MM.1S (cell line): ENCODE results near the gene COL3A1.

ENCODE experiments used
- DNase-seq: peaks from one replicate; pipeline ENCODE4 v3.0.0-alpha.2; 2015
- H2AFZ ChIP-seq: fragments of 300-600 bp; sonication (generic); 2 replicates; pipeline ENCODE4 v1.6.0; 2016; ENCODE audit warnings: antibody characterized with exemption, low read length
- H3F3A ChIP-seq: fragments of 300-600 bp; sonication (generic); 2 replicates; pipeline ENCODE4 v1.6.1; 2016; ENCODE audit warnings: mild to moderate bottlenecking, antibody characterized with exemption, low read length, moderate library complexity, mixed read lengths; ENCODE audit not compliant: insufficient read depth
- H3K27ac ChIP-seq: fragments of 300-600 bp; sonication (generic); 2 replicates; pipeline ENCODE4 v1.5.1; 2016; ENCODE audit warnings: mild to moderate bottlenecking, low read length
- H3K27me3 ChIP-seq: fragments of 300-600 bp; sonication (generic); replicated peaks from 2 replicates; pipeline ENCODE4 v1.6.0; 2016; ENCODE audit warnings: low read length; ENCODE audit not compliant: insufficient read depth
- H3K36me3 ChIP-seq: fragments of 300-600 bp; sonication (generic); replicated peaks from 2 replicates; pipeline ENCODE4 v1.6.1; 2016; ENCODE audit warnings: mild to moderate bottlenecking, low read length, mixed read lengths; ENCODE audit not compliant: insufficient read depth
- H3K4me1 ChIP-seq: fragments of 300-600 bp; sonication (generic); 2 replicates; pipeline ENCODE4 v1.6.1; 2016; ENCODE audit warnings: low read length, mixed read lengths
- H3K4me2 ChIP-seq: fragments of 300-600 bp; sonication (generic); 2 replicates; pipeline ENCODE4 v1.6.0; 2016; ENCODE audit warnings: low read depth, low read length
- H3K4me3 ChIP-seq: fragments of 300-600 bp; sonication (generic); 2 replicates; pipeline ENCODE4 v1.5.1; 2016; ENCODE audit warnings: low read length, mixed read lengths
- H3K79me2 ChIP-seq: fragments of 300-600 bp; sonication (generic); 2 replicates; pipeline ENCODE4 v1.6.1; 2016; ENCODE audit warnings: mixed run types, low read length, mixed read lengths
- H3K9ac ChIP-seq: fragments of 300-600 bp; sonication (generic); 2 replicates; pipeline ENCODE4 v1.6.1; 2016; ENCODE audit warnings: low read length, mixed read lengths
- H3K9me2 ChIP-seq: fragments of 300-600 bp; sonication (generic); replicated peaks from 2 replicates; pipeline ENCODE4 v1.6.1; 2016; ENCODE audit warnings: mild to moderate bottlenecking, low read length, mixed read lengths; ENCODE audit not compliant: insufficient read depth
- H3K9me3 ChIP-seq: fragments of 300-600 bp; sonication (generic); replicated peaks from 2 replicates; pipeline ENCODE4 v1.6.1; 2016; ENCODE audit warnings: mild to moderate bottlenecking, low read length, mixed read lengths; ENCODE audit not compliant: insufficient read depth
- H4K20me1 ChIP-seq: fragments of 300-600 bp; sonication (generic); 2 replicates; pipeline ENCODE4 v1.6.1; 2016; ENCODE audit warnings: mild to moderate bottlenecking, low read length, moderate library complexity, mixed read lengths; ENCODE audit not compliant: insufficient read depth
- EZH2 ChIP-seq: fragments of 300-600 bp; sonication (generic); optimal IDR thresholded peaks from 2 replicates; pipeline ENCODE3; 2017; ENCODE audit warnings: low read depth, mild to moderate bottlenecking, antibody characterized with exemption, low read length, mixed read lengths
- EZH2phosphoT487 ChIP-seq: fragments of 300-600 bp; sonication (generic); IDR thresholded peaks from 2 replicates; pipeline ENCODE4 v1.6.1; 2018; ENCODE audit warnings: antibody characterized with exemption, low read length
- TF ChIP-seq, protein P1 (sequence below): fragments of 300-600 bp; sonication (generic); IDR thresholded peaks from 2 replicates; pipeline ENCODE4 v1.5.1; 2016; ENCODE audit warnings: antibody characterized with exemption, low read length, mixed read lengths

The COL3A1 gene

DNA sequence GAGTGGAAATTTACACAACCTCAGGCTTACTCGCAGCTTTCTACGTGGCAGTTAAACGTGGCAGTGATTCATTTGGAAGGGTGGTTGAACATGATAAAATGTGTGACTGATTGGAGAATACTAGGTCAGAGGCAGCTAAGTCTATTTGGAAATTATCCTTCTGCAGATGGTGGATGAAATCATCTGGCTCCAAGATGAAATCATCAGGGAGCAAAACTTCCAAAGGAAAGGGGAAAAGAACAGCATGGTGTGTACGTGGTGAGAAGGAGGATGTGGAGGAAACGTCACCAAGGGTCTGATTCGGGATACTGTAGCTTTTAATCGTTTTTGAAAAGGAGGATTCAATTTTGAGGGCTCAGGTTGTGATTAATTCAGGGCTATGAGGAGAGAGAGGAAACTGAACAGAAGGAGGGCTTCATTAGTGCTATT is 47.9 kb downstream of the COL3A1 start:
- H3K9me3 ChIP-seq = no peaks in the 10 kb centered on the region
- no peaks in the 10 kb centered on the region for H3K4me1 ChIP-seq
- no peak overlapping the region for H3K4me3 ChIP-seq
- H2AFZ ChIP-seq = no peak overlapping the region
- no peaks in the 10 kb centered on the region for H3F3A ChIP-seq
- no peaks in the 10 kb centered on the region for H3K79me2 ChIP-seq
- no peaks in the 10 kb centered on the region for H3K9me2 ChIP-seq
- H3K27ac ChIP-seq = no peak overlapping the region
- H3K27me3 ChIP-seq = no peaks in the 10 kb centered on the region
- H3K36me3 ChIP-seq = no peaks in the 10 kb centered on the region
- TF ChIP-seq, protein P1, sequence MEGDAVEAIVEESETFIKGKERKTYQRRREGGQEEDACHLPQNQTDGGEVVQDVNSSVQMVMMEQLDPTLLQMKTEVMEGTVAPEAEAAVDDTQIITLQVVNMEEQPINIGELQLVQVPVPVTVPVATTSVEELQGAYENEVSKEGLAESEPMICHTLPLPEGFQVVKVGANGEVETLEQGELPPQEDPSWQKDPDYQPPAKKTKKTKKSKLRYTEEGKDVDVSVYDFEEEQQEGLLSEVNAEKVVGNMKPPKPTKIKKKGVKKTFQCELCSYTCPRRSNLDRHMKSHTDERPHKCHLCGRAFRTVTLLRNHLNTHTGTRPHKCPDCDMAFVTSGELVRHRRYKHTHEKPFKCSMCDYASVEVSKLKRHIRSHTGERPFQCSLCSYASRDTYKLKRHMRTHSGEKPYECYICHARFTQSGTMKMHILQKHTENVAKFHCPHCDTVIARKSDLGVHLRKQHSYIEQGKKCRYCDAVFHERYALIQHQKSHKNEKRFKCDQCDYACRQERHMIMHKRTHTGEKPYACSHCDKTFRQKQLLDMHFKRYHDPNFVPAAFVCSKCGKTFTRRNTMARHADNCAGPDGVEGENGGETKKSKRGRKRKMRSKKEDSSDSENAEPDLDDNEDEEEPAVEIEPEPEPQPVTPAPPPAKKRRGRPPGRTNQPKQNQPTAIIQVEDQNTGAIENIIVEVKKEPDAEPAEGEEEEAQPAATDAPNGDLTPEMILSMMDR = no peak
- TF ChIP-seq EZH2 = no peak
- DNase-seq = no peak
- no peaks in the 10 kb centered on the region for H4K20me1 ChIP-seq
- no peak overlapping the region for H3K4me2 ChIP-seq
- no peak overlapping the region for H3K9ac ChIP-seq

DNA sequence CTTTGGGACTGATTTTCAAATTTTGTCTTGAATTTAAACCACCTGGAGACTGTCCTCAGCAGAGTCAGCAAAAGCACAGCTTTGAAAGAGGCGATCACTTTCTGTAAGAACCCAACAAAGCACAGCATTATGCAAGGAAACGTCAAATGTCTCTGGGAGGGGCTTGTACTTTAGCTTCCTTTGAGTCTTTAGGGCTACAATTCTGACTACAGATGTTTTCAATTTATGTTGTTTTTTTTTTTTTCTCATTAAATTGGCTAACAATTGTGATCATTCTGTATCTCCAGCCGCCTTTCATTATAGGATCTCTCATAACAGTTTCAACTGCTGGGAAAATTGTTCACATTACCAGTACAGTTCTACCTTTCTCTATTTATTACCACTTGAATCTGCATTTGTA is 48.3 kb downstream of the COL3A1 start:
- Histone ChIP-seq H3K27ac (no peak overlapping the region), H3K27me3 (no peaks in the 10 kb centered on the region), H3K4me2 (no peak overlapping the region), H4K20me1 (no peaks in the 10 kb centered on the region), H3K36me3 (no peaks in the 10 kb centered on the region), H3K9me2 (no peaks in the 10 kb centered on the region), H3K4me3 (no peak overlapping the region), H3F3A (no peaks in the 10 kb centered on the region), H3K4me1 (no peaks in the 10 kb centered on the region), H3K79me2 (no peaks in the 10 kb centered on the region), H3K9me3 (no peaks in the 10 kb centered on the region), H3K9ac (no peak overlapping the region), H2AFZ (no peak overlapping the region)
- no peak for DNase-seq
- TF ChIP-seq EZH2phosphoT487 = no peak
- TF ChIP-seq, protein P1 = no peak
- TF ChIP-seq EZH2 = no peak

DNA sequence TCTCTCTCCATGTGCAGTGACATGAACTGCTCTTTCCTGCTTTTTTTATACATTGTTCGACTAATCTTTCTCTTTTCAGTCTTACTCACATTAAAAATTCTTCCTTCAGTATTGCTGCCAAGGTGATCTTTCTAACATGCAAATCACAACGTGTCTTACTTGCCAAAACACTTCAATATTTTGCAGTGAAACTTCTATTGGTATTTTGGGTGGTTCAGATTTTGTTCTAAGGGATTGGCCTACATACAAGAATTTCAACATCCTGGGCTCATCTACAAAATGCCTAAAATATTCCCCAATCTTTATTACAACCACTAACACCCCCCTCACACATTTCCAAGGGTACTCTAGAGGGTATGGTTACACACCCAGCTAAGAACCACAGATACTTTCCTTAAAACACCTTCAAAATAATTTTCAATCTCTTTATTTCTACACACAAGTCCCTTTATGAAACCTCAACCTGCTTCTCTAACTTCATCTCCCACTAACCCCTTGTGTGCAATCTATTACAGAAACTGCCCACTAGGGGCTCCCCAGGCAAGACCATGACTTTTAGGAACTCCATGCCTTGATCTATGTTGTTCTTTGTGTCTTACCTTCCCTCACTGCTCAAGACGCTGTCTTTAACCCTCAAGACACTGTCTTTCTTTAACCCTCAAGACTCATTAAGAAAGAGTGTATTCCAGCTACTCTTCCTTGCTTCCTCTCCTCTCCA is 50.9 kb downstream of the COL3A1 start:
- Histone ChIP-seq H3K4me2 (no peak overlapping the region), H3K4me3 (no peak overlapping the region)
- no peak for DNase-seq

More for the DNA sequence above, 50.9 kb downstream of the COL3A1 start:
- no peaks in the 10 kb centered on the region for H3F3A ChIP-seq
- H2AFZ ChIP-seq = no peak overlapping the region
- H3K9me3 ChIP-seq = no peaks in the 10 kb centered on the region
- H3K79me2 ChIP-seq = no peaks in the 10 kb centered on the region
- TF ChIP-seq EZH2 = no peak
- TF ChIP-seq, protein P1 = peak; percentile 22; the same call in 1 of the 2 replicates
- no peaks in the 10 kb centered on the region for H3K27me3 ChIP-seq
- no peak overlapping the region for H3K9ac ChIP-seq
- H3K9me2 ChIP-seq = no peaks in the 10 kb centered on the region
- H3K4me1 ChIP-seq = no peaks in the 10 kb centered on the region
- H3K27ac ChIP-seq = no peak overlapping the region
- no peaks in the 10 kb centered on the region for H3K36me3 ChIP-seq
- no peaks in the 10 kb centered on the region for H4K20me1 ChIP-seq
